A549 (cell line): ENCODE data around the gene CLEC4M. TPM values are rescaled to one million over a fixed set of nuclear protein-coding genes. Genes with fewer than 3 reads are reported as not detected.

Experiments used
- ATAC-seq, 2 experiments: fragments of 200-7000 bp in 1 of 2; fragments of >200 bp in 1 of 2; cut with Nextera tagmentation in 1 of 2; cut with Tn5 transposase in 1 of 2; 3 replicates each; pipeline versions ENCODE4 v1.8.0 to v1.9.1; 2018 to 2020; ENCODE audit warnings: mild to moderate bottlenecking in 1 of 2, moderate library complexity in 1 of 2
- CTCF ChIA-PET: fragments of 300-600 bp; sonication (Branson Sonifier 250); formaldehyde crosslinking; extraction: SDS; loops from one replicate; lab custom pipeline; 2021; ENCODE audit warnings: antibody characterized with exemption, inconsistent platforms; lab: Yijun Ruan, JAX
- POLR2A ChIA-PET: fragments of 350-600 bp; formaldehyde crosslinking; extraction: SDS; loops from one replicate; lab custom pipeline; 2021; ENCODE audit warnings: antibody characterized with exemption, inconsistent platforms; lab: Yijun Ruan, JAX
- DNase-seq, 2 experiments: peaks; one replicate each; pipeline versions ENCODE4 v3.0.0 to v3.0.0-alpha.2; 2011 to 2016; ENCODE audit warnings: low read depth in 1 of 2, low spot score in 1 of 2
- FAIRE-seq: peaks from 2 replicates; lab custom pipeline; 2011; peaks lifted over from hg19 to GRCh38; lab: Jason Lieb, UNC
- H3K27ac ChIP-seq, 2 experiments: fragments of >200 bp; sonication (Bioruptor Twin); formaldehyde crosslinking; 3 replicates each; pipeline ENCODE4 v1.5.1; 2016 to 2017
- H3K4me1 ChIP-seq: fragments of >200 bp; sonication (Bioruptor Twin); formaldehyde crosslinking; 3 replicates; pipeline ENCODE4 v1.6.1; 2016
- H3K4me2 ChIP-seq: fragments of >200 bp; sonication (Bioruptor Twin); formaldehyde crosslinking; 3 replicates; pipeline ENCODE4 v1.6.1; 2016
- H3K4me3 ChIP-seq: fragments of >200 bp; sonication (Bioruptor Twin); formaldehyde crosslinking; 3 replicates; pipeline ENCODE4 v1.5.1; 2016
- H3K9me3 ChIP-seq: fragments of >200 bp; sonication (Bioruptor Twin); formaldehyde crosslinking; 3 replicates; pipeline ENCODE4 v1.6.1; 2016
- BHLHE40 ChIP-seq: IDR thresholded peaks from 2 replicates; pipeline ENCODE4 v1.6.1; 2012; ENCODE audit warnings: low read depth, low read length, inconsistent platforms
- CBX2 ChIP-seq: fragments of 200-600 bp; sonication (generic); IDR thresholded peaks from 2 replicates; pipeline ENCODE4 v1.6.1; 2016; ENCODE audit warnings: low read depth, mild to moderate bottlenecking, borderline replicate concordance
- CBX8 ChIP-seq: fragments of 200-600 bp; sonication (generic); IDR thresholded peaks from 2 replicates; pipeline ENCODE4 v1.6.1; 2016
- CHD2 ChIP-seq: fragments of 150-350 bp; IDR thresholded peaks from 2 replicates; pipeline ENCODE4 v1.6.1; 2014; ENCODE audit warnings: low read length; ENCODE audit not compliant: partially characterized antibody
- CHD4 ChIP-seq: fragments of 200-600 bp; sonication (generic); IDR thresholded peaks from 2 replicates; pipeline ENCODE4 v1.6.1; 2016; ENCODE audit warnings: antibody characterized with exemption, mild to moderate bottlenecking, borderline replicate concordance
- CTCF ChIP-seq: fragments of >200 bp; sonication (Bioruptor Twin); formaldehyde crosslinking; IDR thresholded peaks from 3 replicates; pipeline ENCODE4 v1.5.1; 2016
- EHMT2 ChIP-seq: fragments of 200-600 bp; sonication (generic); IDR thresholded peaks from 2 replicates; pipeline ENCODE4 v1.6.1; 2016; ENCODE audit warnings: antibody characterized with exemption, low read depth, mild to moderate bottlenecking, moderate library complexity
- EP300 ChIP-seq, 2 experiments: fragments of >200 bp; sonication (Bioruptor Twin); formaldehyde crosslinking; IDR thresholded peaks; 2 replicates in 1 of 2; 3 replicates in 1 of 2; pipeline ENCODE4 v1.6.1; 2016 to 2017
- ESRRA ChIP-seq: fragments of 150-350 bp; IDR thresholded peaks from 2 replicates; pipeline ENCODE4 v1.6.1; 2014; ENCODE audit warnings: mild to moderate bottlenecking, low read length, borderline replicate concordance
- FOSL2 ChIP-seq, 2 experiments: fragments of 450-650 bp in 1 of 2; fragments of >200 bp in 1 of 2; sonication (Bioruptor Twin) in 1 of 2; formaldehyde crosslinking; IDR thresholded peaks; 2 replicates each; pipeline versions ENCODE4 v1.5.0 to v1.6.1; 2016 to 2020; ENCODE audit warnings: mild to moderate bottlenecking in 1 of 2, moderate library complexity in 1 of 2
- HES2 ChIP-seq: fragments of >200 bp; sonication (Bioruptor Twin); formaldehyde crosslinking; IDR thresholded peaks from 2 replicates; pipeline ENCODE4 v1.6.1; 2016
- HMGXB4 ChIP-seq: fragments of 250-450 bp; sonication (Bioruptor Pico); IDR thresholded peaks from 2 replicates; pipeline ENCODE4 v1.5.0; 2021; ENCODE audit warnings: mild to moderate bottlenecking, moderate library complexity, borderline replicate concordance
- HOXB5 ChIP-seq: fragments of 250-450 bp; sonication (Bioruptor Pico); IDR thresholded peaks from 2 replicates; pipeline ENCODE4 v1.5.0; 2020; ENCODE audit warnings: mild to moderate bottlenecking, moderate library complexity
- JUN ChIP-seq, 2 experiments: fragments of >200 bp; sonication (Bioruptor Twin); formaldehyde crosslinking; IDR thresholded peaks; 2 replicates in 1 of 2; 3 replicates in 1 of 2; pipeline ENCODE4 v1.6.1; 2016 to 2017
- KDM1A ChIP-seq: fragments of 200-600 bp; sonication (generic); IDR thresholded peaks from 2 replicates; pipeline ENCODE4 v1.6.1; 2016; ENCODE audit warnings: low read depth, mild to moderate bottlenecking
- MAFK ChIP-seq: fragments of 450-650 bp; IDR thresholded peaks from 2 replicates; pipeline ENCODE4 v1.6.1; 2014; ENCODE audit not compliant: partially characterized antibody
- MAZ ChIP-seq: fragments of 150-350 bp; IDR thresholded peaks from 2 replicates; pipeline ENCODE4 v1.6.1; 2014; ENCODE audit warnings: antibody characterized with exemption, low read depth, low read length, borderline replicate concordance
- NR3C1 ChIP-seq: fragments of >200 bp; sonication (Bioruptor Twin); formaldehyde crosslinking; IDR thresholded peaks from 3 replicates; pipeline ENCODE4 v1.6.1; 2017
- PBX3 ChIP-seq: IDR thresholded peaks from 2 replicates; pipeline ENCODE4 v1.6.1; 2012
- RAD21 ChIP-seq, 2 experiments: fragments of >200 bp in 1 of 2; sonication (Bioruptor Twin) in 1 of 2; formaldehyde crosslinking in 1 of 2; IDR thresholded peaks in 1 of 2; conservative IDR thresholded peaks in 1 of 2; 2 replicates in 1 of 2; 3 replicates in 1 of 2; pipeline ENCODE4 v1.6.1; 2012 to 2018; ENCODE audit warnings: inconsistent platforms in 1 of 2
- RARB ChIP-seq: fragments of 250-450 bp; sonication (Bioruptor Pico); IDR thresholded peaks from 2 replicates; pipeline ENCODE4 v1.8.0; 2021; ENCODE audit warnings: mild to moderate bottlenecking, moderate library complexity
- RFX5 ChIP-seq: fragments of 450-650 bp; IDR thresholded peaks from 2 replicates; pipeline ENCODE4 v1.7.1; 2014; ENCODE audit warnings: antibody characterized with exemption, mild to moderate bottlenecking, moderate library complexity
- RNF2 ChIP-seq: fragments of 200-600 bp; sonication (generic); IDR thresholded peaks from 2 replicates; pipeline ENCODE4 v1.6.1; 2016; ENCODE audit warnings: low read depth, mild to moderate bottlenecking, antibody characterized with exemption, moderate library complexity, borderline replicate concordance
- USF2 ChIP-seq: fragments of 450-650 bp; IDR thresholded peaks from 2 replicates; pipeline ENCODE4 v1.6.1; 2014; ENCODE audit warnings: antibody characterized with exemption
- ZC3H11A ChIP-seq: fragments of 450-650 bp; IDR thresholded peaks from 2 replicates; pipeline ENCODE4 v1.6.1; 2014; ENCODE audit warnings: antibody characterized with exemption, mild to moderate bottlenecking
- WGBS: methylation state at CpG from one replicate; pipeline ENCODE4 v1.1.6; 2017; ENCODE audit errors: missing lambda C conversion rate; 5-methylcytosine and 5-hydroxymethylcytosine counted together
- polyA plus RNA-seq, 4 experiments: library from polyadenylated mRNA; depleted of rRNA in 3 of 4; stranded (reverse); fragments of >200 nt; fragmentation: RNase III in 1 of 4; extraction: RNeasy Plus Mini Kit Qiagen cat#74134 plus additional on column Dnase treatment in 1 of 4; gene quantifications; 2 replicates in 3 of 4; 3 replicates in 1 of 4; pipeline ENCODE4 v1.2.3, GENCODE V29; 2011 to 2017

Gene CLEC4M
- polyA plus RNA-seq, 2 of the 4 experiments (the other 2 are of a cell fraction): not detected

- ATAC-seq (no peak), FAIRE-seq (no peak), DNase-seq (no peak)
- Histone ChIP-seq H3K27ac (no peak overlapping the region), H3K9me3 (peaks cover 2% of the 10 kb centered on the region; the same call in 1 of the 3 replicates), H3K4me3 (no peak overlapping the region), H3K4me2 (no peak overlapping the region), H3K4me1 (no peaks in the 10 kb centered on the region)
- 0% methylated on average over 2 of the region's 2 CpGs for WGBS
- ChIA-PET CTCF (interaction anchor here (0.7 to 1.5 kb wide), 3 partner anchors 51 to 407 kb away, joined by 3 to 5 read pairs (median 4); no protein-coding TSS in a partner anchor), POLR2A (no interaction called here)
- TF ChIP-seq MAFK: no peak
- TF ChIP-seq KDM1A: no peak
- TF ChIP-seq ESRRA: no peak
- no peak for TF ChIP-seq HMGXB4 (CRISPR knock-in tag)
- no peak for TF ChIP-seq HOXB5
- no peak for TF ChIP-seq RARB (CRISPR knock-in tag)
- TF ChIP-seq CTCF: no peak
- no peak for TF ChIP-seq PBX3
- TF ChIP-seq CHD4: no peak
- TF ChIP-seq BHLHE40: no peak
- TF ChIP-seq MAZ: no peak
Measured at GRCh38 chr19:7748171-7748570, 14.9 kb upstream of the CLEC4M start.

- ChIA-PET POLR2A (no interaction called here), CTCF (no interaction called here)
- 10% methylated on average over 4 of the region's 4 CpGs for WGBS
- FAIRE-seq: no peak
- TF ChIP-seq PBX3 (no peak), FOSL2 (IDR thresholded peaks at IDR 0.05) (no peak), FOSL2 (CRISPR knock-in tag; IDR thresholded peaks at IDR 0.05) (no peak), RAD21 (conservative IDR thresholded peaks at IDR 0.05 in 1 of 2, IDR thresholded peaks at IDR 0.05 in 1 of 2) (no peak), HES2 (no peak), ZC3H11A (no peak), EP300 (IDR thresholded peaks at IDR 0.05) (no peak), CBX2 (no peak), NR3C1 (no peak), RNF2 (no peak), EHMT2 (no peak), CBX8 (no peak), ESRRA (no peak), JUN (IDR thresholded peaks at IDR 0.05) (no peak), USF2 (no peak), CTCF (no peak), RFX5 (no peak), CHD2 (no peak)
- Histone ChIP-seq H3K4me1 (no peaks in the 10 kb centered on the region), H3K27ac (no peak overlapping the region), H3K4me3 (no peak overlapping the region), H3K9me3 (peaks cover 2% of the 10 kb centered on the region; the same call in 1 of the 3 replicates), H3K4me2 (no peak overlapping the region)
- ATAC-seq: peak; percentile 47 to 64; a peak in 3 of 6 replicates
- peak in 1 of 2 experiments; percentile 54 for DNase-seq
Measured at GRCh38 chr19:7748756-7749155, 14.3 kb upstream of the CLEC4M start.
